HG02588 (cell line): ENCODE measurements around the gene STON2.

Source experiments
- ATAC-seq: cut with Tn5 transposase; IDR thresholded peaks from one replicate; pipeline ENCODE4 v1.9.1; 2021; ENCODE audit warnings: mild to moderate bottlenecking, moderate library complexity; ENCODE audit not compliant: unreplicated experiment

Gene STON2

DNA sequence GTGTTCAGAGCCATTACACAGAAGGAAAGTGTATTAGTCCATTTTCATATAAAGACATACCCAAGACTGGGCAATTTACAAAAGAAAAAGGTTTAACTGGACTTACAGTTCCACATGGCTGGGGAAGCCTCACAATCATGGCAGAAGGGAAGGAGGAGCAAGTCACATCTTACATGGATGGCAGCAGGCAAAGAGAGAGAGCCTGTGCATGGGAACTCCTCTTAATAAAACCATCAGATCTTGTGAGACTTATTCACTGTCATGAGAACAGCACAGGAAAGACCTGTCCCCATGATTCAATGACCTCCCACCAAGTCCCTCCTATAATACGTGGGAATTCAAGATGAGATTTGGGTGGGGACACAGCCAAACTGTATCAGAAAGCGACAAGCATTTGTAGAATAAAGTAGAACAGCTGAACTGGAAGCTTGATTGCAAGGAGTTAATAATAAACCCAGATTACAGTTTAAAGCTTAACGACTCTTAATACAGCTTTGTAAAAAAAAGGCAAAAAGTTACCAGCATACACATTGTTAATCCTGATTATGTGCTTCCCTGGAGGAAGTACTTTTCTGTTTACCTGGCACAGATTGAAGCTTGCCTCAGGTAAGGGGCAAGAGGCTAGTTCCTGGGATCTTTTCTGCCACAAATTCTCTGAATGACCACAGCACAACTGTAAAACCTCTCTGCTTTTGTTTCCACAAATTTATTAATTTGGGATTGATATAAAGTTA is 18.1 kb upstream of the STON2 start:
- no peak for ATAC-seq

DNA sequence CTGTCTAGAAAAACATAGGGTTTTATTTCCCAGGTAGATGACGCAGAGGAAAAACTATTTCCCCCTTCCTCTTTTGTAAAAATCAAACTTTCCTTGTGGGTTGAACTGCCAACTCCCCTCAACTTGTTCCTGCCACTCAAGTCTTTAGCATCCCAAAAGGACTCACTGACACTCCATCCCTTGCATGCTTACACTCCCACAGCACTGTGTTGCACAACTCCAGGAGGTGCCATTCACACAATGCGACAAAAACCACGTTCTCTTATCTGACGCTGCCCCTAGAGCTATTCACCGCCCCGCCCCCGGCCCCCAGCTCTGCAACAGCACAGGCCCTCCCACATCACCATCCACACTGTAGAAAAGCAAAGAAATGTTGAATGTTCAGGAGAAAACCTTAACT is 16.9 kb upstream of the STON2 start:
- no peak for ATAC-seq

DNA sequence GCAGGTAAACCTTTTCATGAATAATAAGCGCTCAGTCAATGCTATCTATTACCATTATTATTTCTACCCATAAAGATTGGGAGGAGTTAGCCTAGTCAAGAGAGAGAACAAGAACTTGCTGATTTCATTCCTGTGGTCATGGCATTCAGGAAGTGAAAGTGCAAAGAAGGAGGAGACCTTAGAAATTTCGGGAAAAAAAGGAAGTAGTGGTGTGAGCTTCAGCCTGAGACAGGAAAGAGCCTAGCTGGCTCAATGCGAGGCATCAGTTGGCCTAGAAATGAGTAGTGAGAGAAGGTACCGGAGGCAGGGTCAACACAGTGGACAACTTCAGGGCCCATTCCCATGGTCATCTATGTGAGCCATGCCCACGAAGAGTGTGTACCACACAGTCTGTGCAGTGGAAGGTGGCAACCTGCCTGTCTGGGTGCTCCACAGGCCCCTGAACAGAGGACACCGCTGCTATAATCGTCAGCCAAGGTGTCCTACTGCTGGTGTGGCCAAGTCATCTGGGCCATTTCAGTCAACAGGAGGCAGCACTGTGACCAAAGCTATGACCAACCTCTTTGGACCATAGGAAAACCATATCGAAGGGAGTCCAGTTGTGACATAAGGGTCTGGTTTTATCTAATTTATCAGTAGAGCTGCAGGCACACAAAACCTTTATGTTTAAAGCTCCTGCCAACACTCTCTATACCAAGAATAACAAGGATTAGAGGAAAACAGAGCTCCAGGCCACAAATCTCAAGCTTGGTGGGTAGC is 16.2 kb upstream of the STON2 start:
- ATAC-seq, result no peak

DNA sequence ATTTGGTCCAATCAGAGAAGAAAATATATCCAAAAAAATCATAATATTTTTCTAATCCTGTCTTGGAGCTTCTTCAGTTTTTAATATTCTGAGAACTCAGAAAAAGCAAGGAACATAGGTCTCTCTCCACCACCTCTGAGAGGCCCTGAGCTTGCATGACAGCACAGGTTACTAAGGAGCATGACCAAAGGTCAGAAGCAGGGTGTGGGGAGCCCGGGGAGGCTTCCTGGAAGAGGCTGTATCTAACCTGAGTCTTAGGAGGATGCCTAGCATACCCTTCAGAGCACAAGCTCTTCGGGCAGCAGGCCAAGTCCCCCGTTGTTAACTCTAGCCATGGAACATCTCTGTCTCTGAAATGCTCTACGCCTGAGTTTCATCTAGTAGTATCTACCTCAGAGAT is 15.7 kb upstream of the STON2 start:
- no peak for ATAC-seq

DNA sequence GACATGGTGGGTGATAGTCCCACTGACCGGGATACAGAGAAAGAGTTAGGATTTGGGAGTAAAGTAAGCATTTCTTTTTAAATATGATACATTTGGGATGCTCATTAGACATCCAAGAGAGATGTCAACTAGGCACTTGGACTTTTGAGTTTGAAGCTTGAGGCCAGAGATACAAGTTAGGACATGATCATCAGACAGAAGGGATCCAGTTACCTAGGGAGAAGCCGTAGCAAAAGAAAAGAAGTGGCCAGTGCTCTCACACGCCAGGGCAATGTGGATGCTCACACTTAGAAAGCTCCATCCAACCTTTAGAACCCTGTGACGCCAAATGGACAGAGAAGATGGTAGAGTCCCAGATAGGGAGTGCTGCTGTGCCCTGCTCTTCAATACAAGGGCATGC is 14.0 kb upstream of the STON2 start:
- no peak for ATAC-seq

DNA sequence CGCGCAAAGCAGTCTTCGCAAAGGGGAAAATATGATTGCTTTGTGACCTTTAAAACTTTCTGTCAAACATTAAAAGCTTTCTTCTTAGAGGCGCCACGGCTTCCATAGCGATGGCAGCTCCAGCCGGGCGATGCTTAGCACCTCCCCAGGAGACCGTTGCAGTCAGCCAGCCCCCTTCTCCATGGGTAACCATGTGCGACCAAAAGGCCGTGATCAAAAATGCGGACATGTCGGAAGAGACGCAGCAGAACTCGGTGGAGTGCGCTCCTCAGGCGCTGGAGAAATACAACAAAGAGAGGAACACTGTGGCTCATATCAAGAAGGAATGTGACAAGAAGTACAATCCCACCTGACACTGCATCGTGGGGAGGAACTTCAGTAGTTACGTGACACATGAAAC is 12.7 kb upstream of the STON2 start:
- no peak for ATAC-seq

DNA sequence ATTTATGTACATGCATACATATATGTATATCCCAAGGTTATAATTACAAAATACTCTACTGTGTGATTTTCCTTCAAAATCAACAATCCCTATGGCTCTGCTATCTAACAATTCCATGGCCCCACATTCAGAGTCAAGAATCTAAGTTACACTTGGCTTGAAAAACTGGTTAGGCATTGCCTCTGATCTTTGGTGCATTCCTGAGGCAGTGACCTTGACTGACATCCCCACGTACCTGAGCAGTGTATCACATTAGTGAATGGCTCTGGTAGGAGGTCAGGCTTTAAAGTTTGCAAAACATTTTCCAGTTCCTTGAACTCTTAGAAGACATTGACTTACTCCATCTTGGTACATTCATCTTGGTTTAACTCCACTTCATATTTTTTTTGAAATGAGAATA is 8.5 kb upstream of the STON2 start:
- ATAC-seq, result no peak

DNA sequence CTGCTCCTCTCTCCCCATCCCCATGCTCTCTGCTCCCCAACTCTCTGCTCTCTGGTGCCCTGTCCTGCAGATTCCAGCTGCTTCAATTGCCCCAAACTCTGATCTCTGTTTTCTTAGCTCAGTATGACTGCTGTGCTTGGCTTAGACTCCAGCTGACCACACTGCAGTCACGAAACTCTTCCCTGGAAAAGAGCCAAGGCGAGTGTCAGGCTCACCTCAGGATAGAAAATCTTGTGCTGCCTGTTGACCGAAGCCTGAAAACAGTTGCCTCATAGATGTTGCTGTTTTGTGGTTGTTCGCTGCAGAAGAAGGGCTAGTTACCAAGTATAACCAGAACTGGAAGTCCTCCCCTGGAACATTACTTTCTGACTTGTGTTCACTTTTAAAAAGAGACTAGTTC is 6.7 kb upstream of the STON2 start:
- no peak for ATAC-seq

DNA sequence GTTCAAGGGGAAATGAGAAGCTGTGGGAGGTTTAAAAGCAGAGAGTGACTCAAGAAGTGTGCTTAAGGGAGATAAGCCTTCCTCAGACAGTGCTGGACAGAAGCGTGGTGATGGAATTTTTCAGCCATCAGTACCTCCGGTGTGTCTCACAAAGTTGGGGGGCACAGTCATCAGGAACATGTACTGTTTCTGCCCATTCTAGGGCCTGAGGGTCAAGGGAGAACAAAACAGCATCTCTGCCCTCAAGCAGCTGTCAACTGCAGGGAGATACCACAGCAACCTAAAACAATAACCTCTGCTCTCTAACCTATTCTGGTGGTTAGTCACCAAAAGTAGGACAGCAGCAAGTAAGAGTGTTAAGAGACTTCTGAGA is 2.0 kb upstream of the STON2 start:
- peak; percentile 37 for ATAC-seq

DNA sequence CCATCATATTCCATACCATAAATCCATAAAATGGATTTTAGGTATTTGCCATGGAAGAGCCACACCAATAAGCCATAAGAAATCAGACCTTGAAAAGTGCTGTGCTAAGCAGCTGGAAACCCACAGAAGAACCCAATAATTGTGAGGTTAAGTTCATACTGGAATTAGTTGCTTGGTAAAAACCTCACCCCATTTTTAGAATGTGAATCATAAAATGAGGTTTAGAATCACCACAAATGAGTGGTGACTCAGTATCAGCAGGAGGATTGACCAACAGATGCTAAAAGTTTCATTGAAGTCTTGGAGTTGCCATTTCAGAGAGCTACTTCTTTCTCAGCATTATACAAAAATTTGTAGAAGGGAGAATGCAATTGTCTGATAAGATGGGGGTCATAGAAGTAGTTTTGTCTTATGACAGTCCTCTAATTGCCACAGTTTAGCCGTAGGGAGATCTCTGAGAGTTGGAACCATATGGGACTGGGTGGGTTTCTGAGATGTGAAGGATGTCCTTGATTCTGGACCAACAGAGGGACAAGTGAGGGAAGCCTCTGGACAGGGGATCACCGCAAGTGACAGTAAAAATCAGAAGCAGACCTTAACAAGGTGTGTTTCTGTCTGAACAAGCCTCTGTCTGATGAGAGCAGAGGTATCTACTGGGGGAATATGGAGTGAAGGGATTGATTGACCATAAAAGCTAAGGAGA is 1.4 kb upstream of the STON2 start:
- peak; percentile 36 for ATAC-seq

DNA sequence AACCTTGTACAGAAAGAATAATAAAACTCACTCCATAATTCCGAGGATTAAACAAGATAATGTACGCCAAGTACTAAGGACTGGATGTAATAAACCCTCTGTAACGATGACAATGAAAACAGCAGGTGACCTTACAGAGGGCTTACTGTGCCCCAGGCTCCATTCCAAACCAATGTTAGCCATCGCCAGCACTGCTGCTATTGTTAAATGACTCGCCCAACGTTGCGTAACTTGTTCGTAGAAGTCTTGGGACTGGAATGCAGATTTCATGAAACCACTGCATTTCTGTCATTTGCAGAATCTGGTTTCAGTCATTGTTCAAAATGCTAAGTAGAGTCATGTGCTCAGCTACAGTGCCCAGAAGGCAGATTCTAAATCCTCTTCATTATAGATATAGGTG is 728 bp upstream of the STON2 start:
- ATAC-seq, result no peak

DNA sequence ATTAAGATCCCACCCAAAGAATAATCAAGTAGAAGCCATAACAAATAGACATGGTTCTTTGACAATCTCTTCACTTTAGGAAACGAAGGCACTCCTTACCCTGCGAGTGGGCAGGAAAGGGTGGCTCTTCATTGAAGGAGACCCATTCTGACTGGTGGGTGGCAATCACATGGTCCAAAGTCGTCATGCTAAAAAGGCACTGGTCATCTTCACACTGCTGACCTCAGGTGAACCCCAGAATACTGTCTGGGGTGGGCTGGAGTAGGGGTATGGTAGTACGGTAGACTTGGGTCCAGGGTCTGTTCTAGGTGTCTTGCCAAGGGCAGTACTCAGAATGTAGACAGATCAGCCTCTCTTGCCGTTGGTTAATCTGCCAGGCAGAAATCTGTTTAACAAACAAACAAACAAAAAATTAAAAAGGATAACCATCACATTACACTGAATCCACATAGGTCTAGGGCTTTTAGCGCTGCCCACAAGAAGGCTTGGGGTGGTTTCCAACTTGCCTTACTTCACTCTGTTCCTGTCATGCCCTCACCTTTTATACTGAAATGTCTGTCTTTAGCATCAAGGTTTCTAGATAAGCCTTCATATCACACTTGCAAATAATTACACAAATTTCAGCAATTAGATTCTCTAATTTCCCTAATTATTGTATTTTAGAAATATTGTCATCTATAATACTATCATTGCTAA is 1.8 kb downstream of the STON2 start:
- ATAC-seq, result no peak

DNA sequence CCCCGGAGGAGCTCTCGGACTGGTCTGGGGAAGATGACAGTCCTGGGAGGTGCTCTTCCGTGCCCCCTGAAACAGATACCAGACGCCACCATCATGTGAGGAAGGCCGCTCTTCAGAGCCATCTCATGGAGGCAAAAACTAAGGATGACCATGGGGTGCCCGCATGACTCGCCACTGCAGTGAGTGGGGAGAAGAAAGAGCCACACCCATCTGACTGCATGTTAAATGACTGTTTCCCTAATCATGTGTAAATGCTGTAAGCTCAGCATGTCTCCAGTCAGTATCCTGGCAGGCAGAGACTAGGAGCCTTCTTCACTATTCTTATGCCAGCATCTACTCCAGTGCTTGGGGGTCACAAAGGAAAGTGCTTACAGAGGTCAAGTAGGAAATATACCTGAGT is 4.0 kb downstream of the STON2 start:
- ATAC-seq, result no peak

DNA sequence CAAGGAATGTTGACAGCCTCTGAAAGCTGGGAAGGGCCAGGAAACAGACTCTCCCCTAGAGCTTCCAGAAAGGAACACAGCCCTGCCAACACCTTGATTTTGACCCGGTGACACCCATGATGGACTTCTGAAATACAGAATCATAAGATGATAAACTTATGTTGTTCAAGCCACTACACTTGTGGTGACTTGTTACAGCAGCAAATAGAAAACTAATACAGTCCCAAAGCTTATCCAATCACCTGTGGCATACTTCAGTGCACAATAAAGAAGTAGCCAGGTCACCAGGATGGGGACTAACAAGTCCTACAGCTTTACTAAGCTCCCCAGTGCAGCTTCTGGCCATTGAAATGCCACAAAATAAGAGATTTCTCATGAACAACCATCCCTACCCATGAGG is 5.4 kb downstream of the STON2 start:
- no peak for ATAC-seq

DNA sequence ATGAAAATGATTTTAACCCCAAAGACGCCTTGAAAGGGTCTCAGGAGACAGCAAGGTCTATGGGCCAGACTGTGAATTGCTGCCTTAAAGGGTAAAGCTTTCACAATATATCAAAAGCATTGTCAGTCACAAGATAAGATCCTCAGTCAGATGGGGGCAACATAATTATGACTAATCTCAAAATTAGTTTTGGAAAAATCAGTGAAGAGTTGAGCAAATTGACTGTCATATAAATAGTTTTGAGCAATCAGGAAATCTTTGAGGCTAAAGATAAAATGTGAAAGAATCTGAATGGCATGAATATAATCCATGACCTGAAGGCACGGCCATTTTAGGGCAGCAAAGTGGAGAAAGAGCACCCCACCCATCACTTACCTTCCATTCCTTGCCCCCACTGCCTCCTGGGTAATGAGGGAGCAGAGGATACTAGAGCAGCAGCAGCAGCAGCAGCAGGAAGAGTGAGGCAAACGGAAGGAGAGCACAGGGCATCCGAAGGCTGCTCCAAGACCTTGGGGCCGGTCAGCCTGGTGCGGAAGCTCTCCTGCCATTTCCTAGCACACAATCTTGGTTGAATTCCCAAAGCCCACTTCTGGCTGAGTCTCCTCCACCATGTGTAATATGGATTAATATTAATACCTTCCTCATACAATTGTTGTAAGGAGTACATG is 7.0 kb downstream of the STON2 start:
- no peak for ATAC-seq

DNA sequence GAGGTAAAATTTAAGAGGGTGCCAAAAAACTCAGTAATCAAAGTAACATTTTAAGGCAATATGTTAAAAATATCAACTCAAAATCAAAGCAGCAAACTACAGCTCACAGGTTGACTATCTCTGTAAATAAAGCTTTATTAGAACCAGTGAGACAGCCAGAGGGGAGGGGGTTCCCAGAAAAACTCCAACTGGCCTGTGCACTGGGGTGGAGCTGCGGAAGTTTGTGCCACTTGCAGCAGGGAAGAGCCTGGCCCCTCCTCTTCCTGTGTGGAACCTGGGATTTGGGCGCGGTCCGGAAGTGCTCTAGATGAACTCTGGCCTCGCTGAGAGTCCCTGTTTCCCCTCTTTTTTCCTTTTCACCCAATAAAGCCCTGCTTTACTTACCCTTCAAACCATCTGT is 8.1 kb downstream of the STON2 start:
- no peak for ATAC-seq

DNA sequence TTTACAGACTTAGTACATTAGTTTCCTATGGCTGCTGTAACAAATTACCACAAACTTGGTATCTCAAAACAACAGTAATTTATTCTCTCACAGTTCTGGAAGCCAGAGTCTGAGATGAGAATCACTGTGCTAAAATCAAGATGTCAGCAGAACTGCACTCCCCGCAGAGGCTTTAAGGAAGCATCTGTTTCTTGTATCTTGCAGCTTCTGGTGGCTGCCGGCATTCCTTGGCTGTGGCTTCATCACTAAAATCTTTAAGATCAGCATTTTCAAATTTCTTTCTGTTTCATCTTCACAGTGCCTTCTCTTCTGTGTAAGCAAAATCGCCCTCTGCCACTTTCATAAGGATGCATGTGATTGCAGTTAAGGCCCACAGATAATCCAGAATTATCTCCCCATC is 9.4 kb downstream of the STON2 start:
- no peak for ATAC-seq

DNA sequence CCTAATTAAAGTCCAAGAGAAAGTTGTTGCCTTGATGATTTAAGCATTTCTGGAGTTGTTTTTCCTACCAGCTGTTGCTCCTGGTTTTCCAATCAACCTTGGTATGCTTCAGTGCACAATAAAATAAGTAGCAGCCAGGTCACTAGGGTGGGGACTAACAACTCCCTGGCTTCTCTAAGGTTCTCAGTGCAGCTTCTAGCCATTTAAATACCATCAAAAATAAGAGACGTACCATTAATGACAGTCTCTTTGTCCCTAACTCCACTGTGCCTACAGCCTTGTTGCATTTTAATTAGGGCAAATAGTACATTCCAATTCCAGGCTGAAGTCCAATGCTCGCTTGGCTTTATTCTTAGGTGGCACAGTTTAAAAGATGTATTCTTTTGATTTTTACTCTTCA is 11.8 kb downstream of the STON2 start:
- ATAC-seq, result no peak

DNA sequence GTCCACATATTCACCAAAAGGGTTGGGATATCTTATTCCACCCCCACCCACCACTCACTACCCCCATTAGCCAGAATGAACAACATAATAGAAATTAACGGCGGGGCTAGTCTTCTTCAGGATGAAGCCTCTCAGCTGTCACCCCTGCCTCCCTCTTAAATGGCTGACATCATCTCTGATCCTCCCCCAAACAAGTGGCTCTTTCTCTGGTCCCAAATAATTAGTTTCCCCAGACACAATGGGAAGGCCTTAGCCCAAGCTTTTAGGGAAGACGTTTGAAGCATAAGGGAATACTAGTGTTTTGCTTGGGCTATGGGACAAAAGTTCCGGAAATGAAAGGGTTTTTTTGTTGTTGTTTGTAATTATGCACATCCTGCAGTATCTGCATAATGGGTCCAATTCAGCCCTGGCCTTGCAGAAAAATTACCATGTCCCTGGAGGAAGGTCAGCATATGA is 13.8 kb downstream of the STON2 start:
- no peak for ATAC-seq

DNA sequence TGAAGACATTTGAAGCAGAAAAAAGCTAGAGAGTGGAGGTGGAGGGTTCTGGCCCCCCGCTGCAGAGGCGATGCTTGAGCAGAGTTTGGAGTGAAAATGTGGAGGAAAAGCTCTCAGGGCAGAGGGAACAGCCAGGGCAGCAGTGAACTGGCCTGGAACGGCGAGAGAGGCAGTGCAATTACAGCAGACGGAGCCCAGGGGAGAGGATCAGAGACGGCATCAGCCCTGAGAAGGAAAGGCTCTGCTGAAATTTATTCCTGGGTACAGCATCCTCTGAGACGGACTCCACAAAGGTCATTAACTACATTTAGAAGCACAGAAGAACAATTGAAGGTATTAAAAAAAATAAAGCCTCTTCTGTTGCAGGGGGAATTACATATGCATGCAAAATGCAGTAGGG is 14.2 kb downstream of the STON2 start:
- ATAC-seq, result no peak

DNA sequence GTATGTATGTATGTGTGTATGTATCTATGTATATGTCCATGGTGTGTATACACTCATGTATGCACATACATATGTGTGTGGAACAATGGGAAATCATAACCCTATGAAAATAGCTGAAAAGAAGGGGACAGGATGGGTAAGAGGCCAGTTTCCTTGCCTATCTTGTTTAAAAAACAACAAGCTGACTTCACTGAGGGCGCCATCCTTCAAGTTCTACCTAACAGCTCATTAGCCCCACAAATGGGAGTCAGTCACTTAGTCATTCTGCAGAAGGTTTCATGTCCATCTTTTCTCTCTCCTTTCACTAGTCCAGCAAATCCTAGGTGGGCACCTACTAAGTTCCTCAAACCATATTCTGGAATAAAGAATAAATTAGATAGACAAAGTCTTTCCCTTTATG is 14.7 kb downstream of the STON2 start:
- no peak for ATAC-seq
